SK-N-SH (cell line): ENCODE results near the gene CCNL2. TPM values are rescaled to one million over a fixed set of nuclear protein-coding genes. Genes with fewer than 3 reads are reported as not detected.

Source experiments
- CTCF ChIA-PET: fragments of 300-600, 350-600 bp; formaldehyde crosslinking; extraction: SDS; loops from one replicate; lab custom pipeline; 2021; lab: Yijun Ruan, JAX
- POLR2A ChIA-PET: fragments of 350-600 bp; sonication (Branson Sonifier 250); formaldehyde crosslinking; extraction: SDS; loops from one replicate; lab custom pipeline; 2020; ENCODE audit warnings: antibody characterized with exemption, inconsistent platforms; lab: Yijun Ruan, JAX
- DNase-seq: peaks from one replicate; pipeline ENCODE4 v3.0.0; 2012
- H2AFZ ChIP-seq: fragments of 200-600 bp; sonication (generic); 2 replicates; pipeline ENCODE4 v1.8.1; 2016; ENCODE audit warnings: antibody characterized with exemption, mild to moderate bottlenecking, low read depth
- H3F3A ChIP-seq: fragments of 200-600 bp; sonication (generic); replicated peaks from 2 replicates; pipeline ENCODE3; 2016; ENCODE audit warnings: antibody characterized with exemption, mild to moderate bottlenecking; ENCODE audit not compliant: insufficient read depth
- H3K27ac ChIP-seq, 2 experiments: fragments of 200-500 bp in 1 of 2; fragments of 200-600 bp in 1 of 2; sonication (Bioruptor generic) in 1 of 2; sonication (generic), shearing (Covaris generic) in 1 of 2; 2 replicates each; pipeline versions ENCODE4 v1.5.1 to v1.6.1; 2014 to 2016; ENCODE audit warnings: low read depth in 2 of 2, inconsistent platforms in 1 of 2, low read length in 1 of 2, mild to moderate bottlenecking in 1 of 2, mixed read lengths in 1 of 2
- H3K27me3 ChIP-seq: fragments of 200-600 bp; sonication (generic), shearing (Covaris generic); 2 replicates; pipeline ENCODE4 v1.6.1; 2016; ENCODE audit warnings: mixed run types; ENCODE audit not compliant: insufficient read depth
- H3K36me3 ChIP-seq, 2 experiments: fragments of 200-500 bp in 1 of 2; fragments of 200-600 bp in 1 of 2; sonication (Bioruptor generic) in 1 of 2; sonication (generic) in 1 of 2; replicated peaks in 1 of 2; 2 replicates each; pipeline versions ENCODE3 to v1.5.1; 2014 to 2016; ENCODE audit warnings: low read length in 1 of 2, mild to moderate bottlenecking in 1 of 2; ENCODE audit not compliant: insufficient read depth in 2 of 2, control insufficient read depth in 1 of 2
- H3K4me1 ChIP-seq, 2 experiments: fragments of 200-500 bp in 1 of 2; fragments of 200-600 bp in 1 of 2; sonication (Bioruptor generic) in 1 of 2; sonication (generic), shearing (Covaris generic) in 1 of 2; 2 replicates each; pipeline versions ENCODE4 v1.5.1 to v1.6.1; 2014 to 2016; ENCODE audit warnings: low read depth in 1 of 2, low read length in 1 of 2, mixed run types in 1 of 2; ENCODE audit not compliant: insufficient read depth in 2 of 2, control insufficient read depth in 1 of 2
- H3K4me2 ChIP-seq: fragments of 200-600 bp; sonication (generic), shearing (Covaris generic); 2 replicates; pipeline ENCODE4 v1.6.1; 2017; ENCODE audit warnings: mixed run types
- H3K4me3 ChIP-seq, 2 experiments: fragments of 200-500 bp in 1 of 2; fragments of 200-600 bp in 1 of 2; sonication (Bioruptor generic) in 1 of 2; sonication (generic), shearing (Covaris generic) in 1 of 2; 2 replicates each; pipeline versions ENCODE4 v1.5.1 to v1.8.1; 2014 to 2016; ENCODE audit warnings: low read depth in 2 of 2, inconsistent platforms in 1 of 2, low read length in 1 of 2, mild to moderate bottlenecking in 1 of 2, mixed read lengths in 1 of 2, moderate library complexity in 1 of 2
- H3K79me2 ChIP-seq: fragments of 200-600 bp; sonication (generic); 2 replicates; pipeline ENCODE4 v1.8.1; 2017; ENCODE audit warnings: mild to moderate bottlenecking; ENCODE audit not compliant: insufficient read depth
- H3K9ac ChIP-seq: fragments of 200-600 bp; sonication (generic); 2 replicates; pipeline ENCODE4 v1.6.1; 2017; ENCODE audit warnings: mixed run types
- H3K9me2 ChIP-seq: fragments of 200-600 bp; sonication (generic); 2 replicates; pipeline ENCODE4 v1.6.1; 2017; ENCODE audit warnings: mixed run types
- H3K9me3 ChIP-seq: fragments of 200-600 bp; sonication (generic); 2 replicates; pipeline ENCODE4 v1.6.1; 2017; ENCODE audit warnings: mixed run types, mild to moderate bottlenecking, moderate library complexity
- H4K20me1 ChIP-seq: fragments of 200-600 bp; sonication (generic); 2 replicates; pipeline ENCODE4 v1.6.1; 2017; ENCODE audit warnings: mild to moderate bottlenecking, mixed run types; ENCODE audit not compliant: insufficient read depth
- CHD2 ChIP-seq: fragments of 150-350 bp; IDR thresholded peaks from 2 replicates; pipeline ENCODE4 v1.6.1; 2018; ENCODE audit warnings: low read length; ENCODE audit not compliant: partially characterized antibody
- CTCF ChIP-seq: fragments of 200-600 bp; sonication (generic); IDR thresholded peaks from 2 replicates; pipeline ENCODE4 v1.6.1; 2017; ENCODE audit warnings: antibody characterized with exemption, mild to moderate bottlenecking, moderate library complexity
- EP300 ChIP-seq, 2 experiments: IDR thresholded peaks; 2 replicates each; pipeline versions ENCODE4 v1.4.0 to v1.6.1; 2012; ENCODE audit warnings: borderline replicate concordance in 1 of 2, low read depth in 1 of 2, low read length in 1 of 2
- FOSL2 ChIP-seq: IDR thresholded peaks from 2 replicates; pipeline ENCODE4 v1.4.0; 2012; ENCODE audit warnings: low read depth, mild to moderate bottlenecking, moderate library complexity, borderline replicate concordance
- FOXM1 ChIP-seq: IDR thresholded peaks from 2 replicates; pipeline ENCODE4 v1.4.0; 2012; ENCODE audit warnings: low read depth, mild to moderate bottlenecking
- GATA2 ChIP-seq: sonication (generic); formaldehyde crosslinking; IDR thresholded peaks from 2 replicates; pipeline ENCODE4 v1.5.0; 2020; ENCODE audit warnings: mild to moderate bottlenecking, missing genetic modification reagents
- NFIC ChIP-seq: IDR thresholded peaks from 2 replicates; pipeline ENCODE4 v1.4.0; 2012; ENCODE audit warnings: borderline replicate concordance
- POLR2AphosphoS5 ChIP-seq: IDR thresholded peaks from 2 replicates; pipeline ENCODE4 v1.6.1; 2012; ENCODE audit warnings: low read depth, low read length
- RCOR1 ChIP-seq: fragments of 150-350 bp; IDR thresholded peaks from 2 replicates; pipeline ENCODE4 v1.6.1; 2017; ENCODE audit warnings: antibody characterized with exemption, low read length
- RXRA ChIP-seq: IDR thresholded peaks from 2 replicates; pipeline ENCODE4 v1.4.0; 2012; ENCODE audit warnings: low read depth, mild to moderate bottlenecking, borderline replicate concordance
- SIN3A ChIP-seq: IDR thresholded peaks from 2 replicates; pipeline ENCODE4 v1.6.1; 2012; ENCODE audit warnings: low read depth, mild to moderate bottlenecking, low read length, moderate library complexity, borderline replicate concordance
- WGBS: methylation state at CpG from one replicate; pipeline ENCODE4 v1.1.6; 2017; ENCODE audit warnings: low lambda C conversion rate; 5-methylcytosine and 5-hydroxymethylcytosine counted together
- polyA plus RNA-seq, 3 experiments: library from polyadenylated mRNA; depleted of rRNA; stranded (reverse); fragments of >200 nt; gene quantifications; 2 replicates each; pipeline ENCODE4 v1.2.3, GENCODE V29; 2012
- TF ChIP-seq, protein P1 (sequence below): fragments of 150-350 bp; IDR thresholded peaks from 2 replicates; pipeline ENCODE4 v1.6.1; 2017; ENCODE audit warnings: antibody characterized with exemption, low read length, low read depth, borderline replicate concordance
- TF ChIP-seq, protein P2 (sequence below): IDR thresholded peaks from 2 replicates; pipeline ENCODE4 v1.4.0; 2012; ENCODE audit warnings: low read depth
- TF ChIP-seq, protein P3 (sequence below): IDR thresholded peaks from 2 replicates; pipeline ENCODE4 v1.6.1; 2012; ENCODE audit warnings: mild to moderate bottlenecking, low read depth, low read length, moderate library complexity

CCNL2 gene
- polyA plus RNA-seq, 1 of the 3 experiments (the other 2 are of a cell fraction) = 362 TPM

GRCh38 chr1:1428174-1428573 lies 29.0 kb upstream of the CCNL2 start:
- H3K9me3 ChIP-seq = no peaks in the 10 kb centered on the region
- no peak overlapping the region for H3K4me2 ChIP-seq
- DNase-seq = peak; percentile 38
- no peaks in the 10 kb centered on the region for H3K79me2 ChIP-seq
- no peak overlapping the region for H3K9ac ChIP-seq
- no peak overlapping the region for H3K27ac ChIP-seq
- TF ChIP-seq POLR2AphosphoS5 (no peak), CTCF (no peak), RCOR1 (no peak)
- TF ChIP-seq, protein P1, sequence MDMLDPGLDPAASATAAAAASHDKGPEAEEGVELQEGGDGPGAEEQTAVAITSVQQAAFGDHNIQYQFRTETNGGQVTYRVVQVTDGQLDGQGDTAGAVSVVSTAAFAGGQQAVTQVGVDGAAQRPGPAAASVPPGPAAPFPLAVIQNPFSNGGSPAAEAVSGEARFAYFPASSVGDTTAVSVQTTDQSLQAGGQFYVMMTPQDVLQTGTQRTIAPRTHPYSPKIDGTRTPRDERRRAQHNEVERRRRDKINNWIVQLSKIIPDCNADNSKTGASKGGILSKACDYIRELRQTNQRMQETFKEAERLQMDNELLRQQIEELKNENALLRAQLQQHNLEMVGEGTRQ = no peak
- CTCF ChIA-PET = no interaction called here
- no peaks in the 10 kb centered on the region for H4K20me1 ChIP-seq
- H3K27me3 ChIP-seq = no peaks in the 10 kb centered on the region
- POLR2A ChIA-PET = no interaction called here
- no peak overlapping the region for H2AFZ ChIP-seq
- no peaks in the 10 kb centered on the region for H3K9me2 ChIP-seq
- WGBS = 81% methylated on average over 5 of the region's 19 CpGs
- H3K36me3 ChIP-seq = no peaks in the 10 kb centered on the region
- no peak overlapping the region for H3K4me3 ChIP-seq
- H3K4me1 ChIP-seq = peaks cover 0 to 13% of the 10 kb centered on the region in 2 experiments; a peak in 1 of 4 replicates
- peaks cover 3% of the 10 kb centered on the region for H3F3A ChIP-seq

- peak overlapping the region in 1 of 2 experiments; percentile 23; a peak in 1 of 4 replicates for H3K27ac ChIP-seq
- no peak overlapping the region for H2AFZ ChIP-seq
- H3K79me2 ChIP-seq = no peaks in the 10 kb centered on the region
- peaks cover 0 to 12% of the 10 kb centered on the region in 2 experiments; a peak in 2 of 4 replicates for H3K4me1 ChIP-seq
- peak; percentile 80 for DNase-seq
- CTCF ChIA-PET = no interaction called here
- WGBS = 1% methylated on average over 15 of the region's 22 CpGs
- TF ChIP-seq EP300 (IDR thresholded peaks at IDR 0.05; ENCODE audit: borderline replicate concordance in 1 of 2, low read depth in 1 of 2, low read length in 1 of 2) (no peak), GATA2 (CRISPR knock-in tag) (no peak), POLR2AphosphoS5 (no peak), FOSL2 (no peak), NFIC (no peak), RXRA (no peak), SIN3A (no peak), CHD2 (no peak), FOXM1 (no peak)
- TF ChIP-seq, protein P2, sequence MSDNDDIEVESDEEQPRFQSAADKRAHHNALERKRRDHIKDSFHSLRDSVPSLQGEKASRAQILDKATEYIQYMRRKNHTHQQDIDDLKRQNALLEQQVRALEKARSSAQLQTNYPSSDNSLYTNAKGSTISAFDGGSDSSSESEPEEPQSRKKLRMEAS = no peak
- TF ChIP-seq, protein P3, sequence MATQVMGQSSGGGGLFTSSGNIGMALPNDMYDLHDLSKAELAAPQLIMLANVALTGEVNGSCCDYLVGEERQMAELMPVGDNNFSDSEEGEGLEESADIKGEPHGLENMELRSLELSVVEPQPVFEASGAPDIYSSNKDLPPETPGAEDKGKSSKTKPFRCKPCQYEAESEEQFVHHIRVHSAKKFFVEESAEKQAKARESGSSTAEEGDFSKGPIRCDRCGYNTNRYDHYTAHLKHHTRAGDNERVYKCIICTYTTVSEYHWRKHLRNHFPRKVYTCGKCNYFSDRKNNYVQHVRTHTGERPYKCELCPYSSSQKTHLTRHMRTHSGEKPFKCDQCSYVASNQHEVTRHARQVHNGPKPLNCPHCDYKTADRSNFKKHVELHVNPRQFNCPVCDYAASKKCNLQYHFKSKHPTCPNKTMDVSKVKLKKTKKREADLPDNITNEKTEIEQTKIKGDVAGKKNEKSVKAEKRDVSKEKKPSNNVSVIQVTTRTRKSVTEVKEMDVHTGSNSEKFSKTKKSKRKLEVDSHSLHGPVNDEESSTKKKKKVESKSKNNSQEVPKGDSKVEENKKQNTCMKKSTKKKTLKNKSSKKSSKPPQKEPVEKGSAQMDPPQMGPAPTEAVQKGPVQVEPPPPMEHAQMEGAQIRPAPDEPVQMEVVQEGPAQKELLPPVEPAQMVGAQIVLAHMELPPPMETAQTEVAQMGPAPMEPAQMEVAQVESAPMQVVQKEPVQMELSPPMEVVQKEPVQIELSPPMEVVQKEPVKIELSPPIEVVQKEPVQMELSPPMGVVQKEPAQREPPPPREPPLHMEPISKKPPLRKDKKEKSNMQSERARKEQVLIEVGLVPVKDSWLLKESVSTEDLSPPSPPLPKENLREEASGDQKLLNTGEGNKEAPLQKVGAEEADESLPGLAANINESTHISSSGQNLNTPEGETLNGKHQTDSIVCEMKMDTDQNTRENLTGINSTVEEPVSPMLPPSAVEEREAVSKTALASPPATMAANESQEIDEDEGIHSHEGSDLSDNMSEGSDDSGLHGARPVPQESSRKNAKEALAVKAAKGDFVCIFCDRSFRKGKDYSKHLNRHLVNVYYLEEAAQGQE = no peak
- TF ChIP-seq, all 33 proteins: peak for 0
- Histone ChIP-seq H4K20me1 (no peaks in the 10 kb centered on the region), H3K9me2 (no peaks in the 10 kb centered on the region), H3K9ac (peak overlapping the region; percentile 31; the same call in 1 of the 2 replicates), H3K9me3 (no peaks in the 10 kb centered on the region), H3F3A (peaks cover 3% of the 10 kb centered on the region), H3K27me3 (no peaks in the 10 kb centered on the region), H3K4me3 (peak overlapping the region; percentile 48; a peak in 2 of 4 replicates), H3K36me3 (no peaks in the 10 kb centered on the region), H3K4me2 (no peak overlapping the region; the same call in 1 of the 2 replicates)
- POLR2A ChIA-PET = no interaction called here
Measured at GRCh38 chr1:1427820-1428148, 28.6 kb upstream of the CCNL2 start.
